Activated CD4-positive, alpha-beta memory T cell treated with anti-CD3 and anti-CD28 coated beads, Interleukin-2, amount 10 ng/mL, durations not matched to agents 7 days and 5 days (primary cell): Measurements from ENCODE around the gene SDF4. TPM values are rescaled to one million over a fixed set of nuclear protein-coding genes. Genes with fewer than 3 reads are reported as not detected.

Experiments used
- CTCF ChIA-PET: fragments of 350-600 bp; sonication (Branson Sonifier 250); formaldehyde crosslinking; loops from one replicate; lab custom pipeline; 2021; ENCODE audit warnings: antibody characterized with exemption, inconsistent platforms; lab: Charles Lee
- POLR2A ChIA-PET: fragments of 350-600 bp; sonication (Branson Sonifier 250); formaldehyde crosslinking; loops from one replicate; lab custom pipeline; 2021; ENCODE audit warnings: antibody characterized with exemption; lab: Charles Lee
- DNase-seq: peaks from one replicate; pipeline ENCODE4 v3.0.0-alpha.2; 2020
- H3K27ac Mint-ChIP-seq: one replicate; pipeline ENCODE4 v1.8.0; 2021; ENCODE audit warnings: mild to moderate bottlenecking, mixed read lengths
- H3K27me3 Mint-ChIP-seq: one replicate; pipeline ENCODE4 v1.8.0; 2021; ENCODE audit warnings: mixed read lengths
- H3K36me3 Mint-ChIP-seq: one replicate; pipeline ENCODE4 v1.8.0; 2021; ENCODE audit warnings: low read depth, mixed read lengths
- H3K4me1 Mint-ChIP-seq: one replicate; pipeline ENCODE4 v1.8.0; 2021; ENCODE audit warnings: mixed read lengths
- H3K4me3 Mint-ChIP-seq: one replicate; pipeline ENCODE4 v1.8.0; 2021; ENCODE audit warnings: mild to moderate bottlenecking, mixed read lengths
- H3K9me3 Mint-ChIP-seq: one replicate; pipeline ENCODE4 v1.8.0; 2021; ENCODE audit warnings: mixed read lengths
- total RNA-seq, 2 experiments: library from RNA; stranded (reverse); gene quantifications; one replicate each; pipeline ENCODE4 v1.2.3, GENCODE V29; 2021

The SDF4 gene
- total RNA-seq, 2 experiments from 2014 or later, result 181 TPM

DNA sequence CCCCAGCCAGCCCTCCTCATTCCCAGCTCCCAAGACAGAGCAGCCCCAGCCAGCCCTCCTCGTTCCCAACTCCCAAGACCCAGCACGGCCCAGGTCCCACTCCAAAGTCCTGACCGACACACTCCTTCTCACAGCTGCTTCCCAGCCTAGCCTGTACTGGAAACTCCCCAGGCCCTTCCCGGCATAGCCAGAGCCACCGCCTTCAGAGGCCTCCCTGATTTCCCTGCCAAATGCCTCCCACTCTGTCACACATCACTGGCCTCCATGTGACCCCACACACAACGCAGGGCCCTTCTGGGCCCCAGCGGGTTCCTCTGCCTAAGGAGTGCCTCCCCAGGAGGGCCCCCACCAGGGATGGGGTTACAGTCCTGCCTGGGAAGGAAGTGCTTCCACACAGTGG, 39.0 kb upstream of the SDF4 start:
- peaks cover 39% of the 10 kb centered on the region for H3K4me1 Mint-ChIP-seq
- POLR2A ChIA-PET, result interaction anchor here (1.2 to 2.0 kb wide), 2 partner anchors 40 to 104 kb away, joined by 4 to 5 read pairs; partner anchors contain the start of gene AURKAIP1
- CTCF ChIA-PET, result interaction anchor here (1.3 to 1.4 kb wide), 2 partner anchors 19 to 149 kb away, joined by 3 to 4 read pairs; no protein-coding TSS in a partner anchor
- H3K27ac Mint-ChIP-seq, result peak overlapping the region; percentile 43
- no peak for DNase-seq
- H3K9me3 Mint-ChIP-seq, result no peaks in the 10 kb centered on the region
- peak overlapping the region; percentile 60 for H3K4me3 Mint-ChIP-seq
- H3K36me3 Mint-ChIP-seq, result peaks cover 44% of the 10 kb centered on the region
- no peaks in the 10 kb centered on the region for H3K27me3 Mint-ChIP-seq

DNA sequence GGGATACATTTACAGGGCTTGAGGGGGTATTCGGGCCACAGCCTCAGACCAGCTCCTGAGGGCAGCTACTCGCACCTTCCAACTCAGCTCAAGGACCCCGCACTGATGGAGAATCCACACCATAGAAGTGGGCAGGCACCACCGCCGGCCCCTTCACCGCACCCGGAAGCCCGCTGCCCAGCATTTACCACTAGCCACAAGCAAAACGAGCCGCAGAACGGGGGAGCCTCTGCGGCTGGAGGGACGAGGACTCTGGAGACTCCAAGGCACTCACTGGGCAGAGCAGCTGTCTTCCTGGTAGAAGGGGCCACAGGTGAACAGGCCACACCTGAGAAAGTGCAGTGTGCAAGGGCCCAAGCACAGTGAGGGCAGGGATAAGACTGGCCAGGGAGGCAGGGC, 36.5 kb upstream of the SDF4 start:
- Mint-ChIP-seq H3K9me3 (no peaks in the 10 kb centered on the region), H3K4me1 (peaks cover 35% of the 10 kb centered on the region), H3K27me3 (no peaks in the 10 kb centered on the region), H3K27ac (no peak overlapping the region), H3K4me3 (no peak overlapping the region), H3K36me3 (peaks cover 51% of the 10 kb centered on the region)
- no peak for DNase-seq
- ChIA-PET POLR2A (no interaction called here), CTCF (no interaction called here)

DNA sequence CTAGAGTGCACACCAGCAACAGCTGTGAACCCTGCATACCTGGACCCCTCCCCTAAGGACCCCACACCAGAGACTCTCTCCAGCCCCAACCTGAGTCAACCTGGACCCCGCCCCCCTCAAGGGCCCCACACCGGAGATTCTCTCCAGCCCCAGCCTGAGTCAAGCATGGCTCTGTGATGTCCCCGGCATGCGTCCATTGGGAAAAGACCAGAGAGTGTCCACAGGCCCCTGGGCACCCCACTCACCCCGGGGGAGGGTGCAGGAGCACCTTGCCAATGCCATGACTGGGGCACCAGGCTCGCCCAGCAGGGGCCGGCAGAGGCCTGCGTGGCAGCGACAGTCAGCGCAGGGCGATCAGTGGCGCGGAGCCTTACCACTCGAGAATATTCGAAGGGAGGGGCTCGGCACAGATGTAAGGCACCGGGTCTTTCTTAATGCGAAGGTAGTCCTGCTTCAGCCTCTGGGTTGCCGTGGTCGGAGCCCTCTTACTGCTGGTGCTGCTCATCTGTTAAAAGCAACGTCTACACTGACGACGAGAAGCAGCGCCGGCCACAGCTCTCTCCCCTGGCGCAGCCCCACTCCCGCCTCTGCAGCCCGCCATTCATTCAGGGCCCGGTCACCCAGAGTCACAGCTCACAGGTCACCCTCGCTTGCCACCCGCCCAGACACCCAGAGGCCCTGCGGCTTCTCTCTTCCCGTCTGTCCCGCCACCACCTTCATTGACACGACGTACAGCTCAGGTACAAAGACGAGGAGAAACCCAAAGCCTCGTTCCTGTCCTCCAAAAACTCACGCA, 35.9 kb upstream of the SDF4 start:
- Mint-ChIP-seq H3K4me1 (peaks cover 31% of the 10 kb centered on the region), H3K36me3 (peaks cover 52% of the 10 kb centered on the region), H3K4me3 (no peak overlapping the region), H3K27ac (no peak overlapping the region), H3K27me3 (no peaks in the 10 kb centered on the region), H3K9me3 (no peaks in the 10 kb centered on the region)
- POLR2A ChIA-PET, result no interaction called here
- no peak for DNase-seq
- CTCF ChIA-PET, result no interaction called here

DNA sequence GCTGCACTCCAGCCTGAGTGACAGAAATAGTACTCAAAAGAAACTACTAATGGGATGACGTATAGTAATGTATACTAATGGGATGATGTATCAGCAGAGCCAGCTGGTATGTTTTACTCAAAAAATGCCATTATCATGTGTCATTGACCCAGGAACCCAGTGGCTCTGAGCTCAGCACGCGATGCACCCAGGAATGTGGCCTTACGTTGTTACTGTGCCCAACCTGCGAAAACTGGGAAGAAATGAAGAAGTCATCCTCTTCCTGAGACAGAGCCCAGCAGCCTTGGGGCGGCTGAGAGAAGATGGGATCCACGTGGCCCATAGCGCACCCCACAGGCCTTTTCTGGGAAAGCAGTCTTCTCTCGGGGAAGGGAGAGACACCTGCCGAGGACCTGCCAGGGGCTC, 33.1 kb upstream of the SDF4 start:
- ChIA-PET CTCF (interaction anchor here (0.9 kb wide), 2 partner anchors 34 to 143 kb away, joined by 3 to 5 read pairs; no protein-coding TSS in a partner anchor), POLR2A (interaction anchor here (1.7 kb wide), 1 partner anchor 8 kb away, joined by 4 read pairs; the partner anchor contains the start of gene UBE2J2)
- peak; percentile 36 for DNase-seq
- H3K27me3 Mint-ChIP-seq, result no peaks in the 10 kb centered on the region
- H3K27ac Mint-ChIP-seq, result no peak overlapping the region
- H3K4me3 Mint-ChIP-seq, result no peak overlapping the region
- H3K4me1 Mint-ChIP-seq, result peaks cover 12% of the 10 kb centered on the region
- H3K36me3 Mint-ChIP-seq, result peaks cover 48% of the 10 kb centered on the region
- no peaks in the 10 kb centered on the region for H3K9me3 Mint-ChIP-seq

DNA sequence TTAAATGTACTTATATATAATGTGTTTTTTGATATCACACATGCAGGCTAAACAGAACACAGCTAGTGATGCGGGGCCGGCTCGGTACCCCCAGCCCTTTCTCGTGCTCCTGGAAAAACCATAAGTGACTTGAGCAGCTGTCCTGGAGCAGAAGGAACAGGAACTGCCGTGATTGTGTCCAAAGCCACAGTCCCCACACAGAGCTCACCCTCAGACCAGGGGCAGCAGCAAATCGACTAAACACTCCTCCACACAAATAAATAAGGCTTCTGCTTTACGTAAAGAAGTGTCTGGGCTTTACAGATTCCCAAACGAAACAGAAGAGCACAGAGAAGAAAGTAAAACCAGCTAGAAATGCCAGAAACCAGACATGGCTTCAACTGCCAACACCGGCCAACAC, 32.2 kb upstream of the SDF4 start:
- Mint-ChIP-seq H3K36me3 (peaks cover 55% of the 10 kb centered on the region), H3K27ac (no peak overlapping the region), H3K9me3 (no peaks in the 10 kb centered on the region), H3K4me3 (no peak overlapping the region), H3K27me3 (no peaks in the 10 kb centered on the region), H3K4me1 (peaks cover 10% of the 10 kb centered on the region)
- POLR2A ChIA-PET, result interaction anchor here (1.7 kb wide), 1 partner anchor 9 kb away, joined by 4 read pairs; the partner anchor contains the start of gene UBE2J2
- no peak for DNase-seq
- CTCF ChIA-PET, result interaction anchor here (0.9 to 1.2 kb wide), 3 partner anchors 9 to 142 kb away, joined by 3 to 5 read pairs (median 3); no protein-coding TSS in a partner anchor

DNA sequence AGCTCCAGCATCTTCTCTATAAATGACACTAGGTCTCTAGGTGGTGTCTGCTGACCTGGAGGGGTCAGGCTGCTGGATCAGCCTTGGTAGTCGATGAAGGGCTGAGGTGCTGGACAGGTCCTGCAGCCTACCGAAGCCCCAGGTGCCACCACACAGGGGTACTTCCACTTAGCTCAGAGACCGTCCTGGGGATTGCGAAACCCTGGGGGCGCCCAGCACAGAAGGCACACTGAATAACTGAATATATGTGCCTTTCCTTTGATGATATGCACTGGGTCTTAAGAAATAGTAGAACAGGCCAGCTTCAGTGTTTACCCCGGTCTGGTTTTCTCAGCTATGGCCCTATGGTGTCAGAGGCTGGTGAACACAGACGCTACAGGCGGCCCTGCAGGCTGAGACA, 31.0 kb upstream of the SDF4 start:
- CTCF ChIA-PET, result no interaction called here
- H3K36me3 Mint-ChIP-seq, result peaks cover 49% of the 10 kb centered on the region
- H3K27me3 Mint-ChIP-seq, result no peaks in the 10 kb centered on the region
- no peaks in the 10 kb centered on the region for H3K9me3 Mint-ChIP-seq
- H3K27ac Mint-ChIP-seq, result no peak overlapping the region
- POLR2A ChIA-PET, result no interaction called here
- peaks cover 10% of the 10 kb centered on the region for H3K4me1 Mint-ChIP-seq
- no peak overlapping the region for H3K4me3 Mint-ChIP-seq
- DNase-seq, result no peak

DNA sequence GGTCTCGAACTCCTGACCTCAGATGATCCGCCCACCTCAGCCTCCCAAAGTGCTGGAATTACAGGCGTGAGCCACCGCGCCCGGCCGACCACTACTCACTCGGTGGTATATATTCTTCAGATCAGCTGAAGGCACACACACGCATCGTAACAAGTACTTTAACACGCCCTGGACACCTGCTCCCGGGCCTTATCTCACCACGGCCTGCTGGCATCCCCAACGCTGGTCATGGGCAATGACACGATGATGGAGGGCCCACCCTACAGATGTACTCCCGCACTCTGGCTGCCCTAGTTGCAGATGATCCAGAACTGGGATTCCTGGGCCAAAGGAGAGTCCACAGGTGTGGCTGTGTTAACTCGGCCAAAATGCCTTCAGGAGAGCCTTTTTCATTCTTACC, 30.3 kb upstream of the SDF4 start:
- Mint-ChIP-seq H3K4me3 (no peak overlapping the region), H3K27ac (no peak overlapping the region), H3K9me3 (no peaks in the 10 kb centered on the region), H3K27me3 (no peaks in the 10 kb centered on the region), H3K4me1 (peaks cover 13% of the 10 kb centered on the region), H3K36me3 (peaks cover 48% of the 10 kb centered on the region)
- CTCF ChIA-PET, result interaction anchor here (0.7 to 0.8 kb wide), 2 partner anchors 17 to 200 kb away, joined by 3 read pairs; no protein-coding TSS in a partner anchor
- POLR2A ChIA-PET, result interaction anchor here (1.1 to 2.1 kb wide), 2 partner anchors 11 to 33 kb away, joined by 3 to 7 read pairs; no protein-coding TSS in a partner anchor
- DNase-seq, result no peak

DNA sequence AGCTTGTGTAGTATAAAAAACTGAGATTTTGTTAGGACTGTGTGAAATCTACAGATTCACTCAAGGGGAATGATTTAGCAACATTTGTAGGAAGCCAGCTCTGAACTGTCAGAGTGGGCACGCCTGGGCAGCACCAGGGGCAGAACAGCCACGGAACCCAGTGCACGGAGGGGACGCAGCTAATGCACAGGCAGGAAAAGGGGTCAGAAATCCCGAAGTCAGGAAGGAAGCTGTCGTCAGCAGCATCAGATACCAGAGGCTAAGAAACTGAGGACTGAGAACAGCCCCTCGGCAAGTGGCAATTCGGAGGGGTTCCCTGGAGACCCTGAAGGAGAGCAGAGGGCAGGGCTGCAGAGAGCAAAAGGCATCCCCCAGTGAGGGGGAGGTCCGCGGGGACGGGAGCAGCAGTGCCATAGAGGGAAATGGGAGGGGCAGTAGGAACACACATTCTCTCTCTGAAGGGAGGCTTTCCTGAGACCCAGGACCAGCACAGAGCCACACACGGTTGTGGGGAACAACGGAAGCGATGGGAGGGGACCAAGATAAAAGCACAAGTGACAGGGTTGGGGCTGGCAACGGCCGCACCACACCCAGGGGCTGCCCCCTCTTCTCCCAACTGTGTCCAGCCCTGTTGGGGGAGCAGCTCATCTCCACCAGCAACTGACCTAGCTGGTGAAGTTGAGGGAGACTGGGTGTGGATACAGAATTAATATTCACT, 29.2 kb upstream of the SDF4 start:
- H3K27me3 Mint-ChIP-seq, result no peaks in the 10 kb centered on the region
- H3K27ac Mint-ChIP-seq, result peak overlapping the region; percentile 75
- CTCF ChIA-PET, result interaction anchor here (0.7 to 1.7 kb wide), 3 partner anchors 18 to 199 kb away, joined by 3 to 6 read pairs (median 3); no protein-coding TSS in a partner anchor
- H3K36me3 Mint-ChIP-seq, result peaks cover 49% of the 10 kb centered on the region
- POLR2A ChIA-PET, result interaction anchor here (1.1 to 2.1 kb wide), 2 partner anchors 10 to 32 kb away, joined by 3 to 7 read pairs; no protein-coding TSS in a partner anchor
- H3K4me1 Mint-ChIP-seq, result peaks cover 16% of the 10 kb centered on the region
- H3K9me3 Mint-ChIP-seq, result no peaks in the 10 kb centered on the region
- H3K4me3 Mint-ChIP-seq, result no peak overlapping the region
- DNase-seq, result no peak

DNA sequence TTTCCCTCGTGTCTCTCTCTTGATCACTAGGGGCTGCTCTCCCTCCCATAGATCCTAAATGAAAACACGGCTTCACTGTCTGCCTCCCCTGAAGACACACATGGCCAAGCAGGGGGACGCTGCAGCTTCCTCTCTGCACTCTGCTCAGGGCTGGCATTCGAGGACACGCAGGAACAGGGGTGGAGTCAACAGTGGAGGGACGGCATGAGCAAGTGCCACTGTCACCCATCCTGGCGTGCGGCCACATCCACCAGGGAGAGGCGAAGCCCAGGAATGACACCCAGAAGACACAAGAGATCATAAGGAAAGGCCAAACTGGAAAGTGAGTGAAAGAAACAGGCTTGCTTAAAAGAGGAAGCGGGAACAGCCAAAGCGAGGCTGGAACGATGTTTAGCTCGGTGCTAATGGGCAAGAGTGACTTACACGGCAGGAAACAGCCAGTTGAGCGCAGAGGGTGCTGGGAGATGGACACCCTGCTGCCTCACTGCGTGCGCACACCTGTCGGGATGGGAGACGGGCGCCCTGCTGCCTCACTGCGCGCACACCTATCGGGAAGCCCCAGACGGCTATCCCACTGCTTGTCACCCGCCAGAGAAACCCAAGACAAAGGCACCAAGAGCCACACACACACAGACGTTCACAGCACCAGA, 28.3 kb upstream of the SDF4 start:
- H3K4me3 Mint-ChIP-seq, result no peak overlapping the region
- H3K4me1 Mint-ChIP-seq, result peaks cover 16% of the 10 kb centered on the region
- H3K36me3 Mint-ChIP-seq, result peaks cover 47% of the 10 kb centered on the region
- H3K27me3 Mint-ChIP-seq, result no peaks in the 10 kb centered on the region
- DNase-seq, result no peak
- H3K9me3 Mint-ChIP-seq, result no peaks in the 10 kb centered on the region
- H3K27ac Mint-ChIP-seq, result peak overlapping the region; percentile 31
- POLR2A ChIA-PET, result interaction anchor here (2.1 kb wide), 1 partner anchor 9 kb away, joined by 7 read pairs; no protein-coding TSS in a partner anchor
- CTCF ChIA-PET, result interaction anchor here (1.7 kb wide), 1 partner anchor 138 kb away, joined by 6 read pairs; no protein-coding TSS in a partner anchor

DNA sequence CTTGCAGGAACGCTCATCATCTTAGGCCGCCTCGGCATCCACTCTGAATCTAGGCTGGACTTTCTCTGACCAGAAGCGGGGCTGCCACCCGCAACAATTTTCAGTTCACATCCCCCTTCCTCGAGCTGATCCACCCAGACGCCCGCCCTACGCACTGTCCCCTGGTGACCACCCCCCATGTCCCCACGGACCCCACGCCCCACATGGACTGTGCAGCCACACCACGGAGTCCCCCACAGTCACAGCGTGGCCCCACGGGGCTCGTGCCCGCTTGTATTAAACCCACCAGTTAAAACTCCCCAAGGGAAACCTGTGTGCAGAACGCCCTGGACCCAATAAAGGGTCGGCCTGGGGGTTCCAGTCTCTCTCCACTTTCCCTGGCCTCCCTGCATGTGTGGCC, 27.7 kb upstream of the SDF4 start:
- ChIA-PET CTCF (no interaction called here), POLR2A (no interaction called here)
- Mint-ChIP-seq H3K27me3 (no peaks in the 10 kb centered on the region), H3K4me3 (no peak overlapping the region), H3K4me1 (peaks cover 15% of the 10 kb centered on the region), H3K27ac (no peak overlapping the region), H3K9me3 (no peaks in the 10 kb centered on the region), H3K36me3 (peaks cover 52% of the 10 kb centered on the region)
- no peak for DNase-seq

DNA sequence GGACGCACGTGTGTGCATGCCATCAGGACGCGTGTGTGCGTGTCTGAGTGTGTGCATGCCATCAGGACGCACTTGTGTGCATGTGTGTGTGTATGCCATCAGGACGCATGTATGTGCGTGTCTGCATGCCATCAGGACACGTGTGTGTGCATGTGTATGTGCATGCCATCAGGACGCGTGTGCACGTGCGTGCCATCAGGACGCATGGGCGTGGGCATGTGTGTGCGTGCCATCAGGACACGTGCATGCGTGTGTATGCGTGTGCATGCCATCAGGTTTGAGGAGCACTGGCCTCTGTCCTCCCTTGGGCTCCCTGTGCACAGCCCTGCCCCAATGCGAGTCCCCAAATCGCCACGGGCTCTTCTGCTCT, 27.3 kb upstream of the SDF4 start:
- Mint-ChIP-seq H3K36me3 (peaks cover 53% of the 10 kb centered on the region), H3K4me1 (peaks cover 15% of the 10 kb centered on the region), H3K4me3 (no peak overlapping the region), H3K27ac (no peak overlapping the region), H3K27me3 (no peaks in the 10 kb centered on the region), H3K9me3 (no peaks in the 10 kb centered on the region)
- no peak for DNase-seq
- CTCF ChIA-PET, result no interaction called here
- POLR2A ChIA-PET, result no interaction called here

DNA sequence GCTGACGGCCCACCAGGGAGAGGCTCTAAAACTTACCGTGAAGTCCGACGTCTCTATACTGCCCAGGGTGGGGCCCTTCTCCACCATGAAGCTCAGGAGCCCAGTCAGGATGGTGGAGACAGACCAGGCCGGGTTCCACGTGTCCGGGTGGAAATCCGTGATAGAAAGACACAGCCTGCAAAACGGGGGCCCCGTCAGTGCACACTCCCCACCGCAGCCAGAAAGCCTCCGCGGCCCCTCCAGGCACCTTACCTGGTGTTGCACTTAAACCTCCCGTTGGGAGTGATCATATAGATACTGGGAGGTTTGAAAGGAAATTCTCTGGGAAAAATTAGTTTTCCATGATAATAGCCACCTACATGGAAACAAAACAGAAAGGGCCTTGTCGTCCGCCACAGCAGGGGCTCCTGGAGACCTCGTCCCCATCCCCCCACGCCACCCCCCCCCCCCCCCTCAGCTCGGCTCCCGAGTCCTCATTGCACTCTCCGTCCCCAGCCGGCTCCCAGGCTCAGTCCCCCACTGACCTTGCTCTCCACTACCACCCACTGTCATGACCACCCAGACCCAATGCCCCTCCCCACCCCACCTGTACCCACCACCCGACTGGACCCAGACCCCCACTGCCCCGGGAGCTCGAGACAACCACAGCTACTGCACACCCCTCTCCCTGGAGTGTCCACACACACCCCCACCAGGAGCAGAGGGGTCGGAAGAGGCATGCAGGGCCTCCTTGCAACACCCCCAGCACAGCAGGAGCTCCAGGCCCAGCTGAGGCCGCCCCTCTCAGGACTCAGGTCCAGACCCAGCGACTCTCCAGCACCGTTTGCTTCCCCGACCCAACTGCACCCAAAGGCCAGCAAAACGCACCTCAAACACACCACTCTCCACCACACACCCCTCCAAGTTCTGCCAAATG, 25.4 kb upstream of the SDF4 start:
- Mint-ChIP-seq H3K4me1 (peaks cover 15% of the 10 kb centered on the region), H3K9me3 (no peaks in the 10 kb centered on the region), H3K27ac (no peak overlapping the region), H3K27me3 (no peaks in the 10 kb centered on the region), H3K36me3 (peaks cover 52% of the 10 kb centered on the region), H3K4me3 (no peak overlapping the region)
- DNase-seq, result no peak
- ChIA-PET POLR2A (no interaction called here), CTCF (no interaction called here)
